CMK (cell line): Measurements from ENCODE around the gene CYP2F1.
"Not testable (repeated sequence)": the region's sequence is repeated elsewhere in the genome, so short reads cannot be mapped to it uniquely, and the experiment has no call there.

ENCODE experiments used
- DNase-seq: peaks from one replicate; pipeline ENCODE4 v3.0.0-alpha.2; 2010; ENCODE audit warnings: low read depth

The CYP2F1 gene

GRCh38 chr19:41127362-41127761 is 13.1 kb downstream of the CYP2F1 start:
- DNase-seq, result not testable (repeated sequence)

- DNase-seq, result not testable (repeated sequence)
Measured at GRCh38 chr19:41127801-41128300, 13.6 kb downstream of the CYP2F1 start.

- no peak for DNase-seq
Measured at GRCh38 chr19:41128692-41129091, 14.5 kb downstream of the CYP2F1 start.

GRCh38 chr19:41131186-41131585 is 17.0 kb downstream of the CYP2F1 start:
- no peak for DNase-seq

- no peak for DNase-seq
Measured at GRCh38 chr19:41133260-41133659, 19.0 kb downstream of the CYP2F1 start.

GRCh38 chr19:41134616-41135015 is 20.4 kb downstream of the CYP2F1 start:
- no peak for DNase-seq

- not testable (repeated sequence) for DNase-seq
Measured at GRCh38 chr19:41135390-41136384, 21.5 kb downstream of the CYP2F1 start.

GRCh38 chr19:41136636-41137455 is 22.6 kb downstream of the CYP2F1 start:
- DNase-seq, result no peak

GRCh38 chr19:41144403-41144802 is 30.2 kb downstream of the CYP2F1 start:
- DNase-seq, result peak; percentile 51

GRCh38 chr19:41149831-41150230 is 35.6 kb downstream of the CYP2F1 start:
- DNase-seq, result no peak

GRCh38 chr19:41150986-41151385 is 36.8 kb downstream of the CYP2F1 start:
- DNase-seq, result not testable (repeated sequence)

- no peak for DNase-seq
Measured at GRCh38 chr19:41154060-41154459, 39.8 kb downstream of the CYP2F1 start.

GRCh38 chr19:41156207-41156606 is 42.0 kb downstream of the CYP2F1 start:
- DNase-seq, result no peak

GRCh38 chr19:41159881-41160280 is 45.6 kb downstream of the CYP2F1 start:
- DNase-seq, result no peak

GRCh38 chr19:41161903-41162302 is 47.7 kb downstream of the CYP2F1 start:
- DNase-seq, result no peak

- DNase-seq, result no peak
Measured at GRCh38 chr19:41166944-41167804, 52.9 kb downstream of the CYP2F1 start.

- DNase-seq, result no peak
Measured at GRCh38 chr19:41172297-41173164, 58.3 kb downstream of the CYP2F1 start.

GRCh38 chr19:41174297-41174928 is 60.2 kb downstream of the CYP2F1 start:
- no peak for DNase-seq

- DNase-seq, result no peak
Measured at GRCh38 chr19:41175801-41176777, 61.9 kb downstream of the CYP2F1 start.
